ENCODE results near the gene SLITRK1. TPM values are rescaled to one million over a fixed set of nuclear protein-coding genes. Genes with fewer than 3 reads are reported as not detected.

The SLITRK1 gene
- total RNA-seq, 2 experiments from 2014 or later, result not detected

DNA sequence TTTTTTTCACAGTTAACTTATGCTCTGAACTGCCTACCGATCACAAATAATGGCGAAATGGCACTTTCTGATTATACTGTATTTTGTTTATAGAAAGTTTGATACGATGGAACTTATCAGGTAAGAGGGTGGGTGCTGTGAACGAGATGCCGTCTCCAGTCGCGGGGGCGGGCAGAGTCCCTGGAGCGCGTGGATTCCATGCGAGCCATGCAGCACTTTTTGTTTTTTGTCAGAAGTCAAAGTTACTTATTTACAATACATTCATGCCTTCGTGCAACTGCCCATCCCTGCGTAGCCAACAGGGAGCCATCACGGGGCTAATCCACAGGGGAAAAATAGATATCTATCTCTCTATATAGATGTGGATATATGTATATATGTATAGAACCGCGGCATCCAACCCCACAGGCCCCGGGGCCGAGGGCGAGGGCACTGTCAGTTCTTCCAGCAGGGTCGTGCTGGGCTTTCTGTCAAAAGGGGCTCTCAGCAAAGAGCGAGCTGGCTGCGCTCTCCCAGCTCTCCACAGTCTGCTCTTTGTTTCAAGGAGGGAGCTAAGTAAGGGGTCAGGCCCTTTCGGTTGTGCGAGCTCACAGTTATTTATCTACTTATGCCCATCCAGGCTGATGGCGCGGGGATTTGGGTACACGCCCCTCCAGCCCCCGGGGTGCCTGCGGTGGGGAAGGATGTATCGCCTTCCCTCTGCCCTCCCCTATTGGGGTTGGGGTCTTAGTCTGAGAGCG lies 3.4 kb downstream of the SLITRK1 start:
- peaks cover 43 to 48% of the 10 kb centered on the region in 2 experiments for H3K27me3 ChIP-seq (ENCODE audit: control insufficient read depth in 1 of 2, insufficient read depth in 2 of 2, low read length in 2 of 2)

DNA sequence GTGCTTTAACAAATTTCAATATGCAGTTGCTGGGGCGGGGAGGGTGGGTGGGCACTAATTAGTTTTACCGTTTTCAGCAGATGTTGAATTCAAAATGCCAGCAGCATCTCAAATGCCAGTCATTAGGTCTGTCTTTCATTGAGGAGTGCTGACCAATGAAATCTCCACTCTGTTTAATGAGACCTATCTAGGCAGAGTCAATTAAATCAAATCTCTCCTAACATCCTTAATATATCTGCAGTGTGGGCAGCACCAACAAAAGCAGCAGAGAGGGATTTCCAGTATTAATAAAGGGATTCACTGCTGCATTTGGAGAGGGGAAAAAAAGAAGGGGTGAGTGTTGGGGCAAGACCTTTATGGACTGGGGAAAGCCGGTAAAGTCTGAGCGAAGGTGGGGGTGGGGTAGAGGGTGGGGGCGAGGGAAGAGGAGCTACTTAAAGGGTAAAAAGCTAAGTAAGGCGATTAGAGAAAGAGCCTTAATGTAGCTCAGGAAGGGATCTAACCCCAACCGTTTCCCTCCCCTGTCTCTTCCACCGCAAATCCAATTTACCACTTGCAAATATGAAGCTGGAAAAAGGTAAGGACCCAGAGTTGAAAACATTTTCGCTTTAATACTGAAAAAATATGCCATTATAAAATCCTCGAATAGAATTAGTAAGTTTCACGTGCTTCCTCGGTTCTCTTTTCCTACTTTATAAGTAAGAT lies 4.5 kb downstream of the SLITRK1 start:
- ATAC-seq (ENCODE audit: poor library complexity), result no peak
- Histone ChIP-seq H3K36me3 (ENCODE audit: insufficient read depth, low read length) (no peaks in the 10 kb centered on the region), H3K27ac (ENCODE audit: low read depth in 1 of 2, low read length in 2 of 2) (no peak overlapping the region), H3K9me3 (ENCODE audit: control insufficient read depth in 1 of 2, insufficient read depth in 1 of 2, low read length in 2 of 2) (peaks cover 0 to 25% of the 10 kb centered on the region in 2 experiments), H3K4me3 (ENCODE audit: low read length) (no peak overlapping the region), H3K27me3 (ENCODE audit: control insufficient read depth in 1 of 2, insufficient read depth in 2 of 2, low read length in 2 of 2) (peaks cover 38 to 40% of the 10 kb centered on the region in 2 experiments), H3K4me1 (ENCODE audit: insufficient read depth, low read length) (peaks cover 7% of the 10 kb centered on the region)
- TF ChIP-seq, protein P1, sequence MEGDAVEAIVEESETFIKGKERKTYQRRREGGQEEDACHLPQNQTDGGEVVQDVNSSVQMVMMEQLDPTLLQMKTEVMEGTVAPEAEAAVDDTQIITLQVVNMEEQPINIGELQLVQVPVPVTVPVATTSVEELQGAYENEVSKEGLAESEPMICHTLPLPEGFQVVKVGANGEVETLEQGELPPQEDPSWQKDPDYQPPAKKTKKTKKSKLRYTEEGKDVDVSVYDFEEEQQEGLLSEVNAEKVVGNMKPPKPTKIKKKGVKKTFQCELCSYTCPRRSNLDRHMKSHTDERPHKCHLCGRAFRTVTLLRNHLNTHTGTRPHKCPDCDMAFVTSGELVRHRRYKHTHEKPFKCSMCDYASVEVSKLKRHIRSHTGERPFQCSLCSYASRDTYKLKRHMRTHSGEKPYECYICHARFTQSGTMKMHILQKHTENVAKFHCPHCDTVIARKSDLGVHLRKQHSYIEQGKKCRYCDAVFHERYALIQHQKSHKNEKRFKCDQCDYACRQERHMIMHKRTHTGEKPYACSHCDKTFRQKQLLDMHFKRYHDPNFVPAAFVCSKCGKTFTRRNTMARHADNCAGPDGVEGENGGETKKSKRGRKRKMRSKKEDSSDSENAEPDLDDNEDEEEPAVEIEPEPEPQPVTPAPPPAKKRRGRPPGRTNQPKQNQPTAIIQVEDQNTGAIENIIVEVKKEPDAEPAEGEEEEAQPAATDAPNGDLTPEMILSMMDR (IDR thresholded peaks at IDR 0.05), result no peak
- no peaks in the 10 kb centered on the region for H3K36me3 Mint-ChIP-seq (ENCODE audit: low read depth)
- no peak overlapping the region for H3K4me3 Mint-ChIP-seq
- H3K9me3 Mint-ChIP-seq, result no peaks in the 10 kb centered on the region
- H3K27ac Mint-ChIP-seq, result no peak overlapping the region
- H3K4me1 Mint-ChIP-seq (ENCODE audit: low read depth), result peaks cover 18% of the 10 kb centered on the region
- intact Hi-C loops (cut with DNase I, micrococcal nuclease), result no loop called here
- H3K27me3 Mint-ChIP-seq, result peaks cover 56% of the 10 kb centered on the region
- no peak for DNase-seq
- CTCF ChIA-PET, result no interaction called here
- POLR2A ChIA-PET, result no interaction called here

More for the DNA sequence above, 3.4 kb downstream of the SLITRK1 start:
- Histone ChIP-seq H3K27ac (ENCODE audit: low read depth in 1 of 2, low read length in 2 of 2) (no peak overlapping the region), H3K4me3 (ENCODE audit: low read length) (no peak overlapping the region), H3K36me3 (ENCODE audit: insufficient read depth, low read length) (no peaks in the 10 kb centered on the region), H3K4me1 (ENCODE audit: insufficient read depth, low read length) (peaks cover 7% of the 10 kb centered on the region), H3K9me3 (ENCODE audit: control insufficient read depth in 1 of 2, insufficient read depth in 1 of 2, low read length in 2 of 2) (peaks cover 0 to 25% of the 10 kb centered on the region in 2 experiments)
- TF ChIP-seq, protein P1 (IDR thresholded peaks at IDR 0.05), result no peak
- POLR2A ChIA-PET, result no interaction called here
- Mint-ChIP-seq H3K4me3 (no peak overlapping the region), H3K9me3 (no peaks in the 10 kb centered on the region), H3K4me1 (ENCODE audit: low read depth) (peaks cover 18% of the 10 kb centered on the region), H3K27me3 (peaks cover 66% of the 10 kb centered on the region), H3K27ac (no peak overlapping the region), H3K36me3 (ENCODE audit: low read depth) (no peaks in the 10 kb centered on the region)
- no peak for ATAC-seq (ENCODE audit: poor library complexity)
- intact Hi-C loops (cut with DNase I, micrococcal nuclease), result no loop called here
- no peak for DNase-seq
- CTCF ChIA-PET, result no interaction called here

DNA sequence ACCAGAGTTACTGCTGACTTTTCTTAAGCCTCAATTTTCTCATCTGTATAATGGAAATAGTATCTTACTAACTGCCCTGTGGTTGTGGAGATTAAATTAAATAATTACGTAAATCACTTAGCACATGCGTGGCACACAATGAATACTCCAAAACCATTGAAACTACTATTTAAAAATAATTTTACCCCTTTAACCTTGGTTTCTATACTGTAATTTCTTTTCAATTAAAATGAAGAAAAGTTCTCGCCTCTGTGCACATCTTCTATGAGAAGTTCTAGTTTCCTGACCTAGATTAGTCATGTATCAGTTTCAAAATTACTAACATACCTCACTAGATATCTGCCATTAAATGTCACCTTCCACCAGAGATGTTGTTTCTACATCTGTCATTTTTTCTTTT lies 5.7 kb downstream of the SLITRK1 start:
- Mint-ChIP-seq H3K27ac (no peak overlapping the region), H3K4me1 (ENCODE audit: low read depth) (peaks cover 17% of the 10 kb centered on the region), H3K4me3 (no peak overlapping the region), H3K9me3 (peaks cover 3% of the 10 kb centered on the region), H3K36me3 (ENCODE audit: low read depth) (no peaks in the 10 kb centered on the region), H3K27me3 (peaks cover 43% of the 10 kb centered on the region)
- no peak overlapping the region for H3K27ac ChIP-seq (ENCODE audit: low read depth in 1 of 2, low read length in 2 of 2)
- intact Hi-C loops (cut with DNase I, micrococcal nuclease), result no loop called here
- ATAC-seq (ENCODE audit: poor library complexity) (no peak), DNase-seq (no peak)
- peaks cover 7% of the 10 kb centered on the region for H3K4me1 ChIP-seq (ENCODE audit: insufficient read depth, low read length)
- peaks cover 26 to 29% of the 10 kb centered on the region in 2 experiments for H3K27me3 ChIP-seq (ENCODE audit: control insufficient read depth in 1 of 2, insufficient read depth in 2 of 2, low read length in 2 of 2)
- ChIA-PET CTCF (no interaction called here), POLR2A (no interaction called here)
- H3K4me3 ChIP-seq (ENCODE audit: low read length), result no peak overlapping the region
- peaks cover 0 to 23% of the 10 kb centered on the region in 2 experiments for H3K9me3 ChIP-seq (ENCODE audit: control insufficient read depth in 1 of 2, insufficient read depth in 1 of 2, low read length in 2 of 2)
- H3K36me3 ChIP-seq (ENCODE audit: insufficient read depth, low read length), result no peaks in the 10 kb centered on the region
- TF ChIP-seq, protein P1 (IDR thresholded peaks at IDR 0.05), result no peak

Data from CD4-positive, alpha-beta T cell (primary cell).